Body of pancreas (tissue), 4 donors: Measurements from ENCODE around the gene SMURF2.

Source experiments
- CTCF ChIP-seq, 7 experiments: fragments of 450-650 bp in 4 of 7; fragments of 200-600 bp in 3 of 7; sonication (generic) in 3 of 7; IDR thresholded peaks; one replicate each; pipeline ENCODE4 v1.5.1; 2016 to 2019; ENCODE audit warnings: antibody characterized with exemption in 7 of 7
- POLR2A ChIP-seq, 3 donors: fragments of 450-650 bp; IDR thresholded peaks; one replicate each; pipeline ENCODE4 v1.6.1; 2016; ENCODE audit warnings: antibody characterized with exemption in 3 of 3, mild to moderate bottlenecking in 2 of 3

- TF ChIP-seq CTCF (IDR thresholded peaks at IDR 0.05) (no peak), POLR2A (IDR thresholded peaks at IDR 0.05) (no peak)
Observed at GRCh38 chr17:64622931-64623654, 39.0 kb downstream of the SMURF2 start.
